ENCODE results near the gene PYY. TPM values are rescaled to one million over a fixed set of nuclear protein-coding genes. Genes with fewer than 3 reads are reported as not detected.

The PYY gene
- total and polyA plus RNA-seq, 5 experiments from 2014 or later = not detected

GRCh38 chr17:43987131-43988021 lies 33.6 kb upstream of the PYY start:
- Mint-ChIP-seq H3K36me3 (no peaks in the 10 kb centered on the region), H3K9me3 (no peaks in the 10 kb centered on the region), H3K4me3 (no peak overlapping the region), H3K4me1 (peaks cover 0 to 3% (median 2%) of the 10 kb centered on the region in 4 donors), H3K27me3 (peaks cover 4 to 50% (median 36%) of the 10 kb centered on the region in 5 donors), H3K27ac (peak overlapping the region in 2 of 10 donors; percentile 37 to 68)
- DNase-seq (no peak), ATAC-seq (no peak)
- POLR2A ChIA-PET = interaction anchor here (0.5 kb wide), 1 partner anchor 77 kb away, joined by 3 read pairs; no protein-coding TSS in a partner anchor

- POLR2A ChIA-PET = interaction anchor here (0.6 kb wide), 1 partner anchor 28 kb away, joined by 9 read pairs; no protein-coding TSS in a partner anchor
- no peak overlapping the region for H3K4me3 Mint-ChIP-seq
- ATAC-seq (no peak), DNase-seq (no peak)
- no peak overlapping the region for H3K27ac Mint-ChIP-seq
- H3K9me3 Mint-ChIP-seq = no peaks in the 10 kb centered on the region
- H3K27me3 Mint-ChIP-seq = peaks cover 11 to 60% (median 43%) of the 10 kb centered on the region in 5 donors
- H3K36me3 Mint-ChIP-seq = no peaks in the 10 kb centered on the region
- peaks cover 0 to 3% (median 2%) of the 10 kb centered on the region in 4 donors for H3K4me1 Mint-ChIP-seq
These were observed 32.7 kb upstream of the PYY start for GRCh38 chr17:43986225-43986981.

- ATAC-seq = no peak
- POLR2A ChIA-PET = no interaction called here
- DNase-seq = no peak
- H3K4me1 Mint-ChIP-seq = peaks cover 0 to 3% (median 2%) of the 10 kb centered on the region in 4 donors
- H3K9me3 Mint-ChIP-seq = no peaks in the 10 kb centered on the region
- H3K27me3 Mint-ChIP-seq = peaks cover 16 to 66% (median 47%) of the 10 kb centered on the region in 5 donors
- H3K4me3 Mint-ChIP-seq = peak overlapping the region in 6 of 10 donors; percentile 4 to 54 (median 39)
- H3K27ac Mint-ChIP-seq = peak overlapping the region in 1 of 10 donors; percentile 38
- no peaks in the 10 kb centered on the region for H3K36me3 Mint-ChIP-seq
These were observed 30.8 kb upstream of the PYY start for GRCh38 chr17:43984521-43984920.

- no peaks in the 10 kb centered on the region for H3K9me3 Mint-ChIP-seq
- H3K27ac Mint-ChIP-seq = no peak overlapping the region
These were observed 30.0 kb upstream of the PYY start for GRCh38 chr17:43983515-43984411.

GRCh38 chr17:43983196-43983514 lies 29.4 kb upstream of the PYY start:
- ATAC-seq = no peak
- Mint-ChIP-seq H3K27me3 (peaks cover 16 to 63% (median 45%) of the 10 kb centered on the region in 5 donors), H3K36me3 (no peaks in the 10 kb centered on the region)

More at GRCh38 chr17:43983515-43984411, 30.0 kb upstream of the PYY start:
- no peak for DNase-seq
- Mint-ChIP-seq H3K4me1 (peaks cover 0 to 3% (median 2%) of the 10 kb centered on the region in 4 donors), H3K4me3 (peak overlapping the region in 7 of 10 donors; percentile 12 to 66 (median 51)), H3K27me3 (peaks cover 16 to 64% (median 47%) of the 10 kb centered on the region in 5 donors), H3K36me3 (no peaks in the 10 kb centered on the region)
- POLR2A ChIA-PET = no interaction called here
- peak; percentile 49 to 68 for ATAC-seq

GRCh38 chr17:43982171-43982570 lies 28.4 kb upstream of the PYY start:
- no peak overlapping the region for H3K27ac Mint-ChIP-seq
- H3K4me3 Mint-ChIP-seq = peak overlapping the region in 2 of 10 donors; percentile 9 to 50
- H3K4me1 Mint-ChIP-seq = peaks cover 0 to 3% (median 2%) of the 10 kb centered on the region in 4 donors
- POLR2A ChIA-PET = interaction anchor here (0.6 kb wide), 2 partner anchors 12 to 113 kb away, joined by 3 to 4 read pairs; no protein-coding TSS in a partner anchor
- ATAC-seq (no peak), DNase-seq (no peak)
- no peaks in the 10 kb centered on the region for H3K9me3 Mint-ChIP-seq
- peaks cover 14 to 54% (median 40%) of the 10 kb centered on the region in 5 donors for H3K27me3 Mint-ChIP-seq
- no peaks in the 10 kb centered on the region for H3K36me3 Mint-ChIP-seq

More at GRCh38 chr17:43983196-43983514, 29.4 kb upstream of the PYY start:
- Mint-ChIP-seq H3K4me1 (peaks cover 0 to 3% (median 2%) of the 10 kb centered on the region in 4 donors), H3K4me3 (peak overlapping the region in 8 of 10 donors; percentile 12 to 67 (median 52)), H3K27ac (peak overlapping the region in 1 of 10 donors; percentile 24), H3K9me3 (no peaks in the 10 kb centered on the region)
- DNase-seq = no peak
- POLR2A ChIA-PET = no interaction called here

- H3K27ac Mint-ChIP-seq = no peak overlapping the region
These were observed 25.9 kb upstream of the PYY start for GRCh38 chr17:43979671-43980070.

GRCh38 chr17:43979011-43979410 lies 25.3 kb upstream of the PYY start:
- POLR2A ChIA-PET = no interaction called here
- peaks cover 0 to 3% (median 1%) of the 10 kb centered on the region in 4 donors for H3K4me1 Mint-ChIP-seq
- H3K27me3 Mint-ChIP-seq = peaks cover 10 to 41% (median 32%) of the 10 kb centered on the region in 5 donors
- H3K27ac Mint-ChIP-seq = no peak overlapping the region
- H3K36me3 Mint-ChIP-seq = no peaks in the 10 kb centered on the region
- no peak overlapping the region for H3K4me3 Mint-ChIP-seq
- ATAC-seq (no peak), DNase-seq (no peak)
- no peaks in the 10 kb centered on the region for H3K9me3 Mint-ChIP-seq

More at GRCh38 chr17:43979671-43980070, 25.9 kb upstream of the PYY start:
- Mint-ChIP-seq H3K9me3 (no peaks in the 10 kb centered on the region), H3K36me3 (no peaks in the 10 kb centered on the region), H3K27me3 (peaks cover 13 to 47% (median 29%) of the 10 kb centered on the region in 5 donors), H3K4me3 (no peak overlapping the region), H3K4me1 (peaks cover 0 to 3% (median 1%) of the 10 kb centered on the region in 4 donors)
- POLR2A ChIA-PET = interaction anchor here (0.9 kb wide), 1 partner anchor 75 kb away, joined by 3 read pairs; no protein-coding TSS in a partner anchor
- DNase-seq (no peak), ATAC-seq (no peak)

DNA sequence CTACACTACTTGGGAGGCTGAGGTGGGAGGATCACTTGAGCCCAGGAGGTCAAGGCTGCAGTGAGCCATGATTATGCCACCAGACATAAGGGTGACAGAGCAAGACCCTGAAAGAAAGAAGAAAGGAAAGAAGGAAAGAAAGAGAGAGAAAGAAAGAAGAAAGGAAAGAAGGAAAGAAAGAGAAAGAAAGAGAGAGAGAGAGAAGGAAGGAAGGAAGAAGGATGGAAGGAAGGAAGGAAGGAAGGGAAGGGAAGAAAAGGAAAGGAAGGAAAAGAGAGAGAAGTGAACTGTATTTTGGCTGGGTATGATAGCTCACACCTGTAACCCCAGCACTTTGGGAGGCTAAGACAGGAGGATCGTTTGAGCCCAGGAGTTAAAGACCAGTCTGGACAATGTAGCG lies 24.3 kb upstream of the PYY start:
- H3K9me3 Mint-ChIP-seq = no peaks in the 10 kb centered on the region
- no peak for DNase-seq
- no peak for ATAC-seq
- no peak overlapping the region for H3K27ac Mint-ChIP-seq
- H3K4me3 Mint-ChIP-seq = no peak overlapping the region
- H3K27me3 Mint-ChIP-seq = peaks cover 10 to 35% (median 31%) of the 10 kb centered on the region in 5 donors
- no peaks in the 10 kb centered on the region for H3K4me1 Mint-ChIP-seq
- POLR2A ChIA-PET = no interaction called here
- H3K36me3 Mint-ChIP-seq = no peaks in the 10 kb centered on the region

- POLR2A ChIA-PET = no interaction called here
- Mint-ChIP-seq H3K4me1 (no peaks in the 10 kb centered on the region), H3K27ac (peak overlapping the region in 1 of 10 donors; percentile 2), H3K36me3 (no peaks in the 10 kb centered on the region), H3K9me3 (no peaks in the 10 kb centered on the region), H3K4me3 (no peak overlapping the region), H3K27me3 (peaks cover 6 to 26% (median 23%) of the 10 kb centered on the region in 5 donors)
- no peak for DNase-seq
- no peak for ATAC-seq
These were observed 23.5 kb upstream of the PYY start for GRCh38 chr17:43976963-43977837.

DNA sequence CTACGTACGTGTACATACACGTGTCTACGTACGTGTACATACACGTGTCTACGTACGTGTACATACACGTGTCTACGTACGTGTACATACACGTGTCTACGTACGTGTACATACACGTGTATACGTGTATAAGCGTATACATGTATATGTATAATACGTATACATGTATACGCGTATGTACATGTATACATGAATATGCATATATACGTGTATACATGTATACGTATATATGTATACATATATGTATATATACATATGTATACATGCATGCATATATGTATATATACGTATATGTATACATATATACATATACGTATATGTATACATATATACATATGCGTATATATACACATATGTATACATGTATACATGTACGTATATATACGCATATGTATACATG lies 22.2 kb upstream of the PYY start:
- POLR2A ChIA-PET = no interaction called here
- H3K4me1 Mint-ChIP-seq = peaks cover 2 to 7% (median 4%) of the 10 kb centered on the region in 4 donors
- peaks cover 0 to 16% (median 13%) of the 10 kb centered on the region in 5 donors for H3K27me3 Mint-ChIP-seq
- no peak overlapping the region for H3K4me3 Mint-ChIP-seq
- ATAC-seq (no peak), DNase-seq (no peak)
- no peaks in the 10 kb centered on the region for H3K36me3 Mint-ChIP-seq
- no peak overlapping the region for H3K27ac Mint-ChIP-seq
- no peaks in the 10 kb centered on the region for H3K9me3 Mint-ChIP-seq

All from naive thymus-derived CD8-positive, alpha-beta T cell (primary cell).